HepG2 (cell line): ENCODE results near the gene ZIC2. TPM values are rescaled to one million over a fixed set of nuclear protein-coding genes. Genes with fewer than 3 reads are reported as not detected.
A peak's percentile ranks its signal among the peaks of the same experiment; 100 is the strongest.

Experiments
- ATAC-seq: fragments of 200-7000 bp; cut with Tn5 transposase; 3 replicates; pipeline ENCODE4 v1.9.1; 2020; ENCODE audit warnings: mild to moderate bottlenecking, moderate library complexity
- BruUV-seq: library from RNA; stranded (reverse); fragments of 400-500 nt; replicated peaks from 2 replicates; lab custom pipeline; 2021; lab: Mats Ljungman, UMichigan
- CTCF ChIA-PET: fragments of 300-600 bp; formaldehyde crosslinking; extraction: SDS; loops from one replicate; lab custom pipeline; 2021; ENCODE audit warnings: low total read pairs, inconsistent platforms, low intra/inter-chr PET ratio; lab: Yijun Ruan, JAX
- POLR2A ChIA-PET: fragments of 350-600 bp; sonication (Branson Sonifier 250); formaldehyde crosslinking; loops from one replicate; lab custom pipeline; 2020; ENCODE audit warnings: antibody characterized with exemption, inconsistent platforms; lab: Yijun Ruan, JAX
- DNase-seq: peaks from one replicate; pipeline ENCODE4 v3.0.0-alpha.2; 2015; ENCODE audit warnings: low spot score
- FAIRE-seq: peaks from 3 replicates; lab custom pipeline; 2011; peaks lifted over from hg19 to GRCh38; lab: Jason Lieb, UNC
- H2AFZ ChIP-seq: one replicate; pipeline ENCODE4 v1.6.1; 2011; ENCODE audit warnings: low read length, inconsistent platforms
- H3K27ac ChIP-seq: fragments of 300-600 bp; 3 replicates; pipeline ENCODE4 v1.8.0; 2011; ENCODE audit warnings: mixed run types, mild to moderate bottlenecking, mixed read lengths, low read length, inconsistent platforms; ENCODE audit not compliant: insufficient read depth; ENCODE audit errors: extremely low read length
- H3K27me3 ChIP-seq, 2 experiments: fragments of 200-600 bp in 1 of 2; 2 replicates in 1 of 2; 3 replicates in 1 of 2; pipeline versions ENCODE4 v1.6.0 to v1.8.0; 2011; ENCODE audit warnings: low read length in 2 of 2, mild to moderate bottlenecking in 2 of 2, moderate library complexity in 2 of 2, inconsistent platforms in 1 of 2; ENCODE audit not compliant: insufficient read depth in 2 of 2, control insufficient read depth in 1 of 2
- H3K36me3 ChIP-seq, 2 experiments: fragments of 200-600 bp in 1 of 2; replicated peaks in 1 of 2; 2 replicates in 1 of 2; 3 replicates in 1 of 2; pipeline versions ENCODE4 v1.5.1 to v1.8.0; 2011; ENCODE audit warnings: low read length in 2 of 2, inconsistent platforms in 1 of 2; ENCODE audit not compliant: insufficient read depth in 2 of 2, control insufficient read depth in 1 of 2
- H3K4me1 ChIP-seq: 2 replicates; pipeline ENCODE4 v1.5.1; 2012; ENCODE audit warnings: low read length, inconsistent platforms; ENCODE audit not compliant: insufficient read depth
- H3K4me2 ChIP-seq: 2 replicates; pipeline ENCODE4 v1.6.0; 2011; ENCODE audit warnings: low read depth, low read length, inconsistent platforms
- H3K4me3 ChIP-seq, 3 experiments: fragments of 200-600 bp in 1 of 3; sonication (generic), shearing (Covaris generic) in 1 of 3; replicated peaks in 1 of 3; 2 replicates each; pipeline ENCODE4 v1.5.1; 2011 to 2016; ENCODE audit warnings: low read length in 3 of 3, inconsistent platforms in 2 of 3, low read depth in 2 of 3, mild to moderate bottlenecking in 2 of 3, control low read depth in 1 of 3, mixed read lengths in 1 of 3; ENCODE audit not compliant: insufficient read depth in 1 of 3
- H3K79me2 ChIP-seq: one replicate; pipeline ENCODE4 v1.6.1; 2011; ENCODE audit warnings: low read length, inconsistent platforms; ENCODE audit not compliant: insufficient read depth
- H3K9ac ChIP-seq: 2 replicates; pipeline ENCODE4 v1.6.0; 2011; ENCODE audit warnings: mild to moderate bottlenecking, low read depth, low read length, inconsistent platforms; ENCODE audit not compliant: insufficient read depth
- H3K9me3 ChIP-seq: 2 replicates; pipeline ENCODE4 v1.5.1; 2012; ENCODE audit warnings: mild to moderate bottlenecking, low read length
- H4K20me1 ChIP-seq: 2 replicates; pipeline ENCODE4 v1.6.0; 2011; ENCODE audit warnings: inconsistent platforms, mild to moderate bottlenecking, low read length, moderate library complexity; ENCODE audit not compliant: insufficient read depth
- NFE2L1 ChIP-seq: sonication (generic); formaldehyde crosslinking; IDR thresholded peaks from 2 replicates; pipeline ENCODE4 v1.4.0; 2020; ENCODE audit warnings: missing genetic modification reagents, mild to moderate bottlenecking, borderline replicate concordance
- TBL1XR1 ChIP-seq: fragments of 150-350 bp; IDR thresholded peaks from 2 replicates; pipeline ENCODE4 v1.6.1; 2014; ENCODE audit warnings: borderline replicate concordance, low read length; ENCODE audit not compliant: partially characterized antibody
- TSC22D2 ChIP-seq: sonication (generic); formaldehyde crosslinking; IDR thresholded peaks from 2 replicates; pipeline ENCODE4 v1.5.1; 2020; ENCODE audit warnings: missing genetic modification reagents, mild to moderate bottlenecking, borderline replicate concordance
- ZNF775 ChIP-seq: sonication (generic); formaldehyde crosslinking; IDR thresholded peaks from 2 replicates; pipeline ENCODE4 v1.4.0; 2020; ENCODE audit warnings: missing genetic modification reagents, mild to moderate bottlenecking, moderate library complexity, borderline replicate concordance
- WGBS: methylation state at CpG from one replicate; pipeline ENCODE4 v1.1.6; 2017; ENCODE audit warnings: low lambda C conversion rate; 5-methylcytosine and 5-hydroxymethylcytosine counted together
- in situ Hi-C: cut with HindIII; loops from 2 replicates; pipeline ENCODE4 v1.10.0; 2017; ENCODE audit warnings: low pct_unique_long_range_greater_than_20kb; ENCODE audit not compliant: extremely low pct_ligation_motif_present
- intact Hi-C: fragments of 100-400 bp; cut with micrococcal nuclease; formaldehyde crosslinking; loops from one replicate; pipeline ENCODE4 v1.10.0; 2022; ENCODE audit not compliant: unreplicated experiment
- polyA plus RNA-seq, 8 experiments: library from polyadenylated mRNA; depleted of rRNA in 3 of 8; stranded (reverse) in 7 of 8; unstranded in 1 of 8; fragments of >200 nt; fragmentation: Illumina TruSeq in 4 of 8; extraction: Trizol in 4 of 8; gene quantifications; 2 replicates each; pipeline versions ENCODE4 v1.2.1 to v1.2.3, GENCODE V29; 2011 to 2016; ENCODE audit warnings: low read depth in 4 of 8, missing spikeins in 1 of 8, mixed read lengths in 1 of 8; ENCODE audit not compliant: insufficient read depth in 1 of 8
- total RNA-seq, 5 experiments: library from RNA; depleted of rRNA; stranded (reverse); fragments of >200 nt; fragmentation: Illumina TruSeq; extraction: Trizol; gene quantifications; 2 replicates each; pipeline ENCODE4 v1.2.3, GENCODE V29; 2016; ENCODE audit warnings: low read depth in 1 of 5
- TF ChIP-seq, protein P1 (sequence below): sonication (generic); formaldehyde crosslinking; IDR thresholded peaks from 2 replicates; pipeline ENCODE4 v1.4.0; 2020; ENCODE audit warnings: missing genetic modification reagents

The ZIC2 gene
- total and polyA plus RNA-seq, 2 of the 13 experiments (the other 11 are each of a cell fraction or from before 2014, with no cell fraction given), result 0.13 TPM; not detected in 1

DNA sequence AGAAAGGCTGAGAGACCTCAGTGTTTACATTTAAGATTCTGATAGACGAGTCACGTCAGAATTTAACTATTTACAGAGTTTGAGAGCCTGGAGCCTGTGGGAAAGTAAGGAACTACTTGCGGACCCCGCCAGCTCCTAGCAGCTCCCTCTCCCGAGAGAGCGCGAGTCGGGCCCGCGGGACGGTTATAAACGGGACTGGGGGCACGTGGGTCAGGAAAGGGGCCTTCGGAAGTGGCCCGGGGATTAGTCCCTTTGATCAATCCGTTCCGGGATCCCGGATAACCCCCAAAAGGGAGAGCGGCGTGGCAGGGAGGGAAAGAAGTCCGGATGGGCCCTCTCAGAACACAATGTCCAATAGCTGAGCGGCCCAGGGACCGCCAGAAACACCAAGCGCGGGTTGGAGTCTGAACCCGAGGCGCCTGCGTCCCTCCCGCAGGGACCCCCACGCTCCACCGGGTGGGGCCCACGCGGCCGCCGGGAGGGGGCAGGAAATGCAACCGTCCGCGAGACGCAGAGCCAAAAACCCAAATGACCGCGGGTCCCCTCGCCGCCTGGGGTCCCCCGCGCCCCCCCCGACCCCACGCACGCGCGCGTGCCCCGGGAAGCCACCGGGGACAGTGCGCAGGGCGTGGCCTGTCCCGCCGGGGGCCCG, 13.6 kb upstream of the ZIC2 start:
- intact Hi-C loops (no loop called here), in situ Hi-C loops (no loop called here)
- Histone ChIP-seq H3K27ac (no peak overlapping the region), H3K79me2 (no peaks in the 10 kb centered on the region), H3K9ac (no peak overlapping the region), H3K4me1 (peaks cover 7% of the 10 kb centered on the region; the same call in 1 of the 2 replicates), H4K20me1 (no peaks in the 10 kb centered on the region), H3K4me2 (no peak overlapping the region), H3K4me3 (no peak overlapping the region), H2AFZ (no peak overlapping the region), H3K27me3 (peaks cover 9 to 21% of the 10 kb centered on the region in 2 experiments), H3K9me3 (no peaks in the 10 kb centered on the region), H3K36me3 (no peaks in the 10 kb centered on the region)
- no peak for TF ChIP-seq TSC22D2
- TF ChIP-seq, protein P1, sequence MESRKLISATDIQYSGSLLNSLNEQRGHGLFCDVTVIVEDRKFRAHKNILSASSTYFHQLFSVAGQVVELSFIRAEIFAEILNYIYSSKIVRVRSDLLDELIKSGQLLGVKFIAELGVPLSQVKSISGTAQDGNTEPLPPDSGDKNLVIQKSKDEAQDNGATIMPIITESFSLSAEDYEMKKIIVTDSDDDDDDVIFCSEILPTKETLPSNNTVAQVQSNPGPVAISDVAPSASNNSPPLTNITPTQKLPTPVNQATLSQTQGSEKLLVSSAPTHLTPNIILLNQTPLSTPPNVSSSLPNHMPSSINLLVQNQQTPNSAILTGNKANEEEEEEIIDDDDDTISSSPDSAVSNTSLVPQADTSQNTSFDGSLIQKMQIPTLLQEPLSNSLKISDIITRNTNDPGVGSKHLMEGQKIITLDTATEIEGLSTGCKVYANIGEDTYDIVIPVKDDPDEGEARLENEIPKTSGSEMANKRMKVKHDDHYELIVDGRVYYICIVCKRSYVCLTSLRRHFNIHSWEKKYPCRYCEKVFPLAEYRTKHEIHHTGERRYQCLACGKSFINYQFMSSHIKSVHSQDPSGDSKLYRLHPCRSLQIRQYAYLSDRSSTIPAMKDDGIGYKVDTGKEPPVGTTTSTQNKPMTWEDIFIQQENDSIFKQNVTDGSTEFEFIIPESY (CRISPR knock-in tag), result peak; percentile 59; the same call in 1 of the 2 replicates
- no peak for ATAC-seq
- CTCF ChIA-PET, result no interaction called here
- POLR2A ChIA-PET, result no interaction called here
- WGBS, result 88% methylated on average over 49 of the region's 58 CpGs
- no TSS peak for BruUV-seq
- DNase-seq, result no peak
- FAIRE-seq, result no peak

DNA sequence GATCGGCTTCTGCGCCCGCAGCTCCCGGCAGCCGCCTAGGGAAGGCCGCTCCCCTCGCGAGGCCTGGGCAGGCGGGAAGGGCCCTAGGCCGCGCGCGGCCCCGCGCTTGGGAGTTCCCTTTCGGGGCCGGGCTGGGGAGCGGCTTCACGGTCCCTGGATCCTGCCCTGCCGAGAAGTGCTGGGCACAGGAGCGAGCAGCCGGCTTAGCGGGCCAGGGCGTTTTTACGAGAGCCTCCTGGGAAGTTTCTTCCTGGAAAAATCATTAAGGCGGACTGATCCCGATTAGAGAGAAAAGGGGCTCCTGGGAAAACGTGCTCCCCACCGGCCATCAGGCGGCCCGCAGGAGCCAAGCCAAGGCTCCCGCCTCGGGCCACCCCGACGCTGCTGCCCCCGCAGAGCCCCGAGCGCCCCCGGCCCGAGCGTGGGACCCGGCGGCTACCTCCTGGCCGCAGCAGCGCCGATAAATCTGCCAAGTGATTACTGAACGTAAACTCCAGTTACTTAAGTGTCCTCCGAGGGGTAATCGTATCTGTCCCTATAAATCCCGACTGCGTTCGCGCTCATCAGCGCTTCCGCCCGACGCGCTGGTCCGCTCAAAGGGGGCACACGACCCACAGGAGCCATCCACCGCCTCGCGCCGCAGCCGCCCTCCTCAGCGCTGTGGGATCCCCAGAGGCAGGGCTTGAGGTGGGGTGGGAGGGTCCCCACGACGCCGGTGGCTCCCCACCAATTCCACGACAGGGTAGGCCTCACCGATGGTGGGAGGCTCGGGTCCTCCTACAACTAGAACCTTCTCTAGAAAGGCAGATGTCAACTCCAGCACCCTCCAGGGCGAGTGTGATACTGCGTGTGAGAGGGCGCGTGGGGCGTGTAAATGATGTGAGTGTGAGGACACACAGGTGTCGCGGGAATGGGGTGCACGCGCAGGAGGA, 12.8 kb upstream of the ZIC2 start:
- no peak overlapping the region for H3K4me2 ChIP-seq
- H3K79me2 ChIP-seq, result no peaks in the 10 kb centered on the region
- POLR2A ChIA-PET, result no interaction called here
- no peak overlapping the region for H3K27ac ChIP-seq
- no peaks in the 10 kb centered on the region for H4K20me1 ChIP-seq
- CTCF ChIA-PET, result no interaction called here
- ATAC-seq (no peak), DNase-seq (no peak), FAIRE-seq (no peak)
- H3K36me3 ChIP-seq, result no peaks in the 10 kb centered on the region
- peaks cover 9 to 24% of the 10 kb centered on the region in 2 experiments for H3K27me3 ChIP-seq
- TF ChIP-seq TBL1XR1 (no peak), ZNF775 (CRISPR knock-in tag) (no peak), NFE2L1 (CRISPR knock-in tag) (no peak)
- TF ChIP-seq, protein P1 (CRISPR knock-in tag), result peak; percentile 13; the same call in 1 of the 2 replicates
- in situ Hi-C loops (no loop called here), intact Hi-C loops (no loop called here)
- H2AFZ ChIP-seq, result no peak overlapping the region
- 96% methylated on average over 63 of the region's 81 CpGs for WGBS
- no peak overlapping the region for H3K4me3 ChIP-seq
- H3K9me3 ChIP-seq, result no peaks in the 10 kb centered on the region
- H3K9ac ChIP-seq, result no peak overlapping the region
- H3K4me1 ChIP-seq, result peaks cover 7% of the 10 kb centered on the region; the same call in 1 of the 2 replicates
- no TSS peak for BruUV-seq
